GM12878 (cell line): ENCODE measurements around the gene TAC3. TPM values are rescaled to one million over a fixed set of nuclear protein-coding genes. Genes with fewer than 3 reads are reported as not detected.
"Not testable (repeated sequence)": the region's sequence is repeated elsewhere in the genome, so short reads cannot be mapped to it uniquely, and the experiment has no call there.

Experiments
- ATAC-seq: fragments of 200-7000 bp; cut with Tn5 transposase; 3 replicates; pipeline ENCODE4 v1.9.1; 2020; ENCODE audit warnings: mild to moderate bottlenecking, moderate library complexity
- BruUV-seq: library from RNA; stranded (reverse); fragments of 400-500 nt; replicated peaks from 2 replicates; lab custom pipeline; 2021; lab: Mats Ljungman, UMichigan
- CTCF ChIA-PET: fragments of 300-600 bp; sonication (Branson Sonifier 250); formaldehyde crosslinking; extraction: SDS; loops from one replicate; lab custom pipeline; 2021; ENCODE audit warnings: inconsistent platforms; lab: Yijun Ruan, JAX
- POLR2A ChIA-PET: fragments of 350-600 bp; formaldehyde crosslinking; extraction: SDS; loops from one replicate; lab custom pipeline; 2021; ENCODE audit warnings: inconsistent platforms; lab: Charles Lee
- RAD21 ChIA-PET: fragments of 300-600 bp; sonication (Branson Sonifier 250); formaldehyde crosslinking; loops from one replicate; lab custom pipeline; 2023; ENCODE audit warnings: antibody characterized with exemption; ENCODE audit not compliant: unreplicated experiment; lab: Charles Lee
- SMC1A ChIA-PET: fragments of 300-600 bp; sonication (Branson Sonifier 250); formaldehyde crosslinking; loops from one replicate; lab custom pipeline; 2023; ENCODE audit not compliant: unreplicated experiment, uncharacterized antibody; lab: Charles Lee
- DNase-seq: peaks from one replicate; pipeline ENCODE4 v3.0.0-alpha.2; 2011; ENCODE audit warnings: low read depth, low spot score
- FAIRE-seq: peaks from 3 replicates; lab custom pipeline; 2011; peaks lifted over from hg19 to GRCh38; lab: Jason Lieb, UNC
- H2AFZ ChIP-seq: 2 replicates; pipeline ENCODE4 v1.6.0; 2011; ENCODE audit warnings: low read depth, low read length, control low read depth; ENCODE audit not compliant: control insufficient read depth
- H3K27ac ChIP-seq: 2 replicates; pipeline ENCODE4 v1.5.1; 2011; ENCODE audit warnings: control low read depth; ENCODE audit not compliant: control insufficient read depth, insufficient read depth
- H3K27me3 ChIP-seq, 2 experiments: replicated peaks in 1 of 2; 2 replicates each; pipeline versions ENCODE4 v1.6.0 to v1.6.1; 2011; ENCODE audit warnings: low read length in 1 of 2; ENCODE audit not compliant: control insufficient read depth in 2 of 2, insufficient read depth in 2 of 2
- H3K36me3 ChIP-seq, 2 experiments: 2 replicates each; pipeline ENCODE4 v1.5.1; 2011; ENCODE audit warnings: low read length in 1 of 2; ENCODE audit not compliant: control insufficient read depth in 2 of 2, insufficient read depth in 2 of 2
- H3K4me1 ChIP-seq: 2 replicates; pipeline ENCODE4 v1.6.1; 2011; ENCODE audit warnings: mild to moderate bottlenecking, low read length, moderate library complexity, mixed read lengths; ENCODE audit not compliant: control insufficient read depth, insufficient read depth
- H3K4me2 ChIP-seq: 2 replicates; pipeline ENCODE4 v1.6.0; 2011; ENCODE audit warnings: control low read depth; ENCODE audit not compliant: control insufficient read depth, insufficient read depth
- H3K4me3 ChIP-seq: fragments of 200-600 bp; sonication (generic); 2 replicates; pipeline ENCODE4 v1.5.1; 2016
- H3K79me2 ChIP-seq: 2 replicates; pipeline ENCODE4 v1.6.0; 2011; ENCODE audit warnings: low read length; ENCODE audit not compliant: control insufficient read depth, insufficient read depth
- H3K9ac ChIP-seq: 2 replicates; pipeline ENCODE4 v1.8.0; 2011; ENCODE audit warnings: low read length, control low read depth, mixed read lengths; ENCODE audit not compliant: control insufficient read depth, insufficient read depth
- H3K9me3 ChIP-seq: replicated peaks from 3 replicates; pipeline ENCODE4 v1.5.1; 2011; ENCODE audit warnings: mild to moderate bottlenecking, low read length; ENCODE audit not compliant: control insufficient read depth, insufficient read depth
- H4K20me1 ChIP-seq: 2 replicates; pipeline ENCODE4 v1.6.0; 2011; ENCODE audit not compliant: control insufficient read depth, insufficient read depth
- ASH2L ChIP-seq: fragments of 300-600, 200-600 bp; sonication (generic); IDR thresholded peaks from 2 replicates; pipeline ENCODE4 v1.6.1; 2017; ENCODE audit warnings: low read depth, mild to moderate bottlenecking, borderline replicate concordance
- CTCF ChIP-seq, 3 experiments: IDR thresholded peaks in 2 of 3; conservative IDR thresholded peaks in 1 of 3; 2 replicates each; pipeline ENCODE4 v1.5.1; 2011; ENCODE audit warnings: low read depth in 3 of 3, low read length in 3 of 3, mild to moderate bottlenecking in 3 of 3, control low read depth in 2 of 3, moderate library complexity in 2 of 3, inconsistent platforms in 1 of 3, mixed read lengths in 1 of 3; ENCODE audit not compliant: control insufficient read depth in 2 of 3, insufficient read depth in 1 of 3; ENCODE audit errors: extremely low read depth in 1 of 3
- ELK1 ChIP-seq: IDR thresholded peaks from 2 replicates; pipeline ENCODE4 v1.6.1; 2012; ENCODE audit warnings: low read depth, low read length, improper control_type of control experiment
- FOS ChIP-seq: IDR thresholded peaks from 3 replicates; pipeline ENCODE4 v1.6.1; 2011; ENCODE audit warnings: borderline replicate concordance; ENCODE audit not compliant: insufficient read length; ENCODE audit errors: extremely low read depth
- JUND ChIP-seq: IDR thresholded peaks from 2 replicates; pipeline ENCODE4 v1.6.1; 2012; ENCODE audit warnings: low read depth, mild to moderate bottlenecking, low read length, improper control_type of control experiment, moderate library complexity
- MTA2 ChIP-seq: fragments of 450-650 bp; IDR thresholded peaks from 2 replicates; pipeline ENCODE4 v1.6.1; 2016; ENCODE audit warnings: low read depth, mild to moderate bottlenecking, moderate library complexity
- NR2C1 ChIP-seq: fragments of 450-650 bp; IDR thresholded peaks from 2 replicates; pipeline ENCODE4 v1.6.1; 2017; ENCODE audit warnings: antibody characterized with exemption, mild to moderate bottlenecking, moderate library complexity
- SKIL ChIP-seq: fragments of 450-650 bp; IDR thresholded peaks from 2 replicates; pipeline ENCODE4 v1.6.1; 2017; ENCODE audit warnings: mild to moderate bottlenecking, low read depth, inconsistent platforms; ENCODE audit not compliant: poor library complexity, severe bottlenecking
- SP1 ChIP-seq: IDR thresholded peaks from one replicate; pipeline ENCODE4 v1.6.1; 2011; ENCODE audit warnings: low read depth, low read length
- ZNF24 ChIP-seq: fragments of 450-650 bp; IDR thresholded peaks from 2 replicates; pipeline ENCODE4 v1.6.1; 2017; ENCODE audit warnings: antibody characterized with exemption, mild to moderate bottlenecking
- WGBS: methylation state at CpG from one replicate; pipeline ENCODE4 v1.1.6; 2016; ENCODE audit warnings: low lambda C conversion rate; ENCODE audit not compliant: insufficient replicate concordance, insufficient coverage; ENCODE audit errors: missing lambda C conversion rate; 5-methylcytosine and 5-hydroxymethylcytosine counted together
- in situ Hi-C: fragments of 300-500 bp; cut with MboI; formaldehyde crosslinking; loops from 9 replicates; pipeline ENCODE4 v1.14.3; 2018; ENCODE audit warnings: mixed read lengths
- intact Hi-C: fragments of 100-400 bp; cut with micrococcal nuclease; formaldehyde crosslinking; loops from one replicate; pipeline ENCODE4 v1.14.2; 2022; ENCODE audit not compliant: unreplicated experiment
- polyA plus RNA-seq, 11 experiments: library from polyadenylated mRNA; depleted of rRNA in 4 of 11; unstranded in 6 of 11; stranded (reverse) in 5 of 11; fragments of >200 nt; fragmentation: Nextera tagmentation in 4 of 11; fragmentation: Illumina TruSeq in 1 of 11; extraction: Ambion mirVana in 4 of 11; extraction: Trizol in 1 of 11; gene quantifications; 1 replicate in 1 of 11; 2 replicates in 10 of 11; pipeline versions ENCODE4 v1.2.1 to v1.2.3, GENCODE V29; 2011 to 2016; ENCODE audit warnings: inconsistent platforms in 2 of 11, missing spikeins in 2 of 11, low read depth in 1 of 11
- total RNA-seq, 4 experiments: library from RNA; depleted of rRNA in 3 of 4; stranded (reverse); fragments of >200 nt in 3 of 4; fragmentation: Illumina TruSeq in 1 of 4; extraction: Trizol in 1 of 4; gene quantifications; 2 replicates each; pipeline versions ENCODE4 v1.2.1 to v1.2.3, GENCODE V29; 2013 to 2021

Gene TAC3
- total and polyA plus RNA-seq, 10 of the 15 experiments (the other 5 are each of a cell fraction or from before 2014, with no cell fraction given): 0.11 to 0.18 (median 0.13) TPM; not detected in 7

- ATAC-seq (no peak), FAIRE-seq (no peak), DNase-seq (no peak)
- no peak overlapping the region for H3K4me2 ChIP-seq
- in situ Hi-C loops (no loop called here), intact Hi-C loops (no loop called here)
- ChIA-PET POLR2A (no interaction called here), SMC1A (no interaction called here), CTCF (no interaction called here), RAD21 (no interaction called here)
- no peaks in the 10 kb centered on the region for H3K36me3 ChIP-seq
- no peak overlapping the region for H3K4me3 ChIP-seq
- no TSS peak for BruUV-seq
- peaks cover 3% of the 10 kb centered on the region for H3K4me1 ChIP-seq
- H3K9me3 ChIP-seq: no peaks in the 10 kb centered on the region
- H3K27ac ChIP-seq: no peak overlapping the region
- WGBS: 46% methylated on average over 4 of the region's 4 CpGs
- H2AFZ ChIP-seq: no peak overlapping the region
- H3K79me2 ChIP-seq: no peaks in the 10 kb centered on the region
- TF ChIP-seq ASH2L: no peak
- TF ChIP-seq ZNF24: no peak
- no peak for TF ChIP-seq CTCF (IDR thresholded peaks at IDR 0.05 in 2 of 3, conservative IDR thresholded peaks at IDR 0.05 in 1 of 3; ENCODE audit: control insufficient read depth in 2 of 3, extremely low read depth in 1 of 3, insufficient read depth in 1 of 3, low read depth in 3 of 3, low read length in 3 of 3)
- TF ChIP-seq FOS: no peak
- TF ChIP-seq SP1: no peak
- TF ChIP-seq SKIL: no peak
- no peak for TF ChIP-seq JUND
- TF ChIP-seq MTA2: no peak
- no peak for TF ChIP-seq ELK1
- TF ChIP-seq NR2C1: no peak
- H4K20me1 ChIP-seq: no peaks in the 10 kb centered on the region
- no peaks in the 10 kb centered on the region for H3K27me3 ChIP-seq
- no peak overlapping the region for H3K9ac ChIP-seq
Measured at GRCh38 chr12:56983386-56983785, 32.9 kb downstream of the TAC3 start.

- H3K27ac ChIP-seq, H3K27me3 ChIP-seq, H3K36me3 ChIP-seq, BruUV-seq, FAIRE-seq, H3K9ac ChIP-seq, H3K4me1 ChIP-seq, H2AFZ ChIP-seq, H3K79me2 ChIP-seq, H3K4me3 ChIP-seq, POLR2A ChIA-PET, H3K9me3 ChIP-seq, SMC1A ChIA-PET, intact Hi-C loops, H3K4me2 ChIP-seq, DNase-seq, H4K20me1 ChIP-seq, in situ Hi-C loops, ATAC-seq, RAD21 ChIA-PET: not testable (repeated sequence)
- 30% methylated on average over 2 of the region's 3 CpGs for WGBS
- CTCF ChIA-PET: interaction anchor here (0.9 kb wide), 1 partner anchor 220 kb away, joined by 3 read pairs; the partner anchor contains the start of gene HSD17B6
Measured at GRCh38 chr12:56982578-56983236, 33.6 kb downstream of the TAC3 start.
